ENCODE results near the gene CDHR1.

Gene CDHR1

GRCh38 chr10:84256510-84257342 is 62.4 kb downstream of the CDHR1 start:
- H3K9ac ChIP-seq (ENCODE audit: insufficient read length): no peak overlapping the region
- no peak overlapping the region for H3K27ac ChIP-seq
- TF ChIP-seq EZH2 (IDR thresholded peaks at IDR 0.05): no peak
- TF ChIP-seq FOXP2 (optimal IDR thresholded peaks at IDR 0.05; ENCODE audit: control extremely low read depth, extremely low read length, insufficient read depth): no peak
- no peak for TF ChIP-seq POLR2AphosphoS5 (IDR thresholded peaks at IDR 0.05; ENCODE audit: borderline replicate concordance, low read depth, low read length)
- DNase-seq (ENCODE audit: low read depth, low spot score): no peak
- H3K36me3 ChIP-seq (ENCODE audit: insufficient read depth, low read length): no peaks in the 10 kb centered on the region
- H3K9me3 ChIP-seq (ENCODE audit: low read depth, low read length): no peaks in the 10 kb centered on the region
- no peak overlapping the region for H3K4me3 ChIP-seq

- DNase-seq (ENCODE audit: low read depth, low spot score): no peak
- Histone ChIP-seq H3K27ac (no peak overlapping the region), H3K36me3 (ENCODE audit: insufficient read depth, low read length) (no peaks in the 10 kb centered on the region), H3K9ac (ENCODE audit: insufficient read length) (no peak overlapping the region), H3K4me3 (no peak overlapping the region), H3K9me3 (ENCODE audit: low read depth, low read length) (no peaks in the 10 kb centered on the region)
- TF ChIP-seq EZH2 (IDR thresholded peaks at IDR 0.05) (no peak), FOXP2 (optimal IDR thresholded peaks at IDR 0.05; ENCODE audit: control extremely low read depth, extremely low read length, insufficient read depth) (no peak), POLR2AphosphoS5 (IDR thresholded peaks at IDR 0.05; ENCODE audit: borderline replicate concordance, low read depth, low read length) (no peak)
These were observed 63.1 kb downstream of the CDHR1 start for GRCh38 chr10:84257343-84258020.

GRCh38 chr10:84258034-84258695 is 63.8 kb downstream of the CDHR1 start:
- TF ChIP-seq POLR2AphosphoS5 (IDR thresholded peaks at IDR 0.05; ENCODE audit: borderline replicate concordance, low read depth, low read length): no peak
- TF ChIP-seq FOXP2 (optimal IDR thresholded peaks at IDR 0.05; ENCODE audit: control extremely low read depth, extremely low read length, insufficient read depth): no peak
- no peak for TF ChIP-seq EZH2 (IDR thresholded peaks at IDR 0.05)
- Histone ChIP-seq H3K27ac (no peak overlapping the region), H3K4me3 (no peak overlapping the region)

GRCh38 chr10:84261236-84261915 is 67.0 kb downstream of the CDHR1 start:
- no peaks in the 10 kb centered on the region for H3K9me3 ChIP-seq (ENCODE audit: low read depth, low read length)
- no peak for DNase-seq (ENCODE audit: low read depth, low spot score)
- no peak overlapping the region for H3K4me3 ChIP-seq
- H3K27ac ChIP-seq: no peak overlapping the region
- no peak for TF ChIP-seq EZH2 (IDR thresholded peaks at IDR 0.05)
- TF ChIP-seq POLR2AphosphoS5 (IDR thresholded peaks at IDR 0.05; ENCODE audit: borderline replicate concordance, low read depth, low read length): no peak
- no peak for TF ChIP-seq FOXP2 (optimal IDR thresholded peaks at IDR 0.05; ENCODE audit: control extremely low read depth, extremely low read length, insufficient read depth)
- no peaks in the 10 kb centered on the region for H3K36me3 ChIP-seq (ENCODE audit: insufficient read depth, low read length)
- no peak overlapping the region for H3K9ac ChIP-seq (ENCODE audit: insufficient read length)

More at GRCh38 chr10:84258034-84258695, 63.8 kb downstream of the CDHR1 start:
- DNase-seq (ENCODE audit: low read depth, low spot score): no peak
- H3K9ac ChIP-seq (ENCODE audit: insufficient read length): no peak overlapping the region
- H3K36me3 ChIP-seq (ENCODE audit: insufficient read depth, low read length): no peaks in the 10 kb centered on the region
- no peaks in the 10 kb centered on the region for H3K9me3 ChIP-seq (ENCODE audit: low read depth, low read length)

- H3K27ac ChIP-seq: no peak overlapping the region
- DNase-seq (ENCODE audit: low read depth, low spot score): no peak
- no peak overlapping the region for H3K9ac ChIP-seq (ENCODE audit: insufficient read length)
- H3K4me3 ChIP-seq: no peak overlapping the region
- H3K36me3 ChIP-seq (ENCODE audit: insufficient read depth, low read length): no peaks in the 10 kb centered on the region
- no peaks in the 10 kb centered on the region for H3K9me3 ChIP-seq (ENCODE audit: low read depth, low read length)
- TF ChIP-seq EZH2 (IDR thresholded peaks at IDR 0.05): no peak
- TF ChIP-seq POLR2AphosphoS5 (IDR thresholded peaks at IDR 0.05; ENCODE audit: borderline replicate concordance, low read depth, low read length): no peak
- no peak for TF ChIP-seq FOXP2 (optimal IDR thresholded peaks at IDR 0.05; ENCODE audit: control extremely low read depth, extremely low read length, insufficient read depth)
These were observed 68.0 kb downstream of the CDHR1 start for GRCh38 chr10:84262190-84262956.

DNA sequence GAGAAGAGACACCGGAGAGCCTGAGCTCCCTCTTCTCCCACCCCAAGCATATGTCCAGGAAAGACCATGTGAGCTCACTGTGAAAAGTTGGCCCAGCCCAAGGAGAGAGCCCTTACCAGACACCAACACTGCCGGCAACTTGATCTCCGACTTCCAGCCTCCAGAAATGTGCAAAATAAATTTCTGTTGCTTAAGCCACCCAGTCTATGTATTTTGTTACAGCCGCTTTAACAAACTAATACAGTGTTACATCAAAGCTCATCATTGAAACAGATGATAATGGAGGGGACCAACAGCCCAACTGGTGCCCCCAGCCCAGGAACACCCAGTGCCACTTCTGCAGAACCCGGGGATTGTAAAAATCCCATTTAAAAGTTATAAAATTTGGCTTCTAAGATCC is 69.4 kb downstream of the CDHR1 start:
- Histone ChIP-seq H3K27ac (no peak overlapping the region), H3K9me3 (ENCODE audit: low read depth, low read length) (no peaks in the 10 kb centered on the region), H3K4me3 (no peak overlapping the region), H3K36me3 (ENCODE audit: insufficient read depth, low read length) (no peaks in the 10 kb centered on the region), H3K9ac (ENCODE audit: insufficient read length) (no peak overlapping the region)
- TF ChIP-seq FOXP2 (optimal IDR thresholded peaks at IDR 0.05; ENCODE audit: control extremely low read depth, extremely low read length, insufficient read depth) (no peak), POLR2AphosphoS5 (IDR thresholded peaks at IDR 0.05; ENCODE audit: borderline replicate concordance, low read depth, low read length) (no peak), EZH2 (IDR thresholded peaks at IDR 0.05) (no peak)
- no peak for DNase-seq (ENCODE audit: low read depth, low spot score)

DNA sequence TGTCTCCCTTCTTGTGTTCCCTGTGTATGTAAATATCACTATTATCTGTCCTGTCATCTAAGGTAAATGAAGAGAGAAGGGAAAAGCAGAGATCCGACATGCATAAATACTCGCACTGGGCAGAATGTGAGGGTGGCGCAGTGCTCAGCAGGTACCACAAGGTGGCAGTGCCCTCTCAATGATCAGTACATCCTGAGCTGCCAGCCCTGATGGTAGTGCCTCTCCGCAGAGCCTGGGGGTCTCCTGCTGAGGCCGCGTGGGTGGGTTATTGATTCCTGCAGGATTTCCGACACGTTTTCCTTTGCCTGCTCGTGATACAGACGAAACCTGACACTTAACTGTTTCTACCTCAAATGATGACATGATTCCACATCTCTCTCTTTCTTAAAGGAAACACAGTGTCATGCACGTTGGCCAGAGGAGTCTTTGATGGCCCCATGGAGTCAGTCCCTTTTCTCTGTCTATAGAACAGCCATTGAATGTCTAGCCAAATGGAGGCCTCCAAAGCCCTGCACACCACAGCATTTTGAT is 70.3 kb downstream of the CDHR1 start:
- Histone ChIP-seq H3K9ac (ENCODE audit: insufficient read length) (no peak overlapping the region), H3K4me3 (no peak overlapping the region), H3K27ac (no peak overlapping the region), H3K9me3 (ENCODE audit: low read depth, low read length) (no peaks in the 10 kb centered on the region), H3K36me3 (ENCODE audit: insufficient read depth, low read length) (no peaks in the 10 kb centered on the region)
- peak; percentile 0 for DNase-seq (ENCODE audit: low read depth, low spot score)
- TF ChIP-seq POLR2AphosphoS5 (IDR thresholded peaks at IDR 0.05; ENCODE audit: borderline replicate concordance, low read depth, low read length) (no peak), FOXP2 (optimal IDR thresholded peaks at IDR 0.05; ENCODE audit: control extremely low read depth, extremely low read length, insufficient read depth) (no peak), EZH2 (IDR thresholded peaks at IDR 0.05) (no peak)

Measured in SK-N-MC (cell line).